Lung (tissue), 12 donors: Measurements from ENCODE around the gene FBXO9. TPM values are rescaled to one million over a fixed set of nuclear protein-coding genes. Genes with fewer than 3 reads are reported as not detected.
A peak's percentile ranks its signal among the peaks of the same experiment; 100 is the strongest.

Source experiments
- ATAC-seq: fragments of 200-7000 bp; cut with Tn5 transposase; one replicate; pipeline ENCODE4 v1.9.1; 2020; ENCODE audit warnings: moderate number of reproducible peaks; ENCODE audit not compliant: insufficient read depth, low FRiP score
- DNase-seq, 3 donors: peaks; one replicate each; pipeline ENCODE4 v3.0.0-alpha.2; 2013 to 2017
- H3K27ac ChIP-seq, 2 donors: one replicate each; pipeline ENCODE4 v1.5.1; 2013; ENCODE audit warnings: mild to moderate bottlenecking in 2 of 2, moderate library complexity in 2 of 2, control low read depth in 1 of 2, inconsistent platforms in 1 of 2, low read depth in 1 of 2, low read length in 1 of 2
- H3K27me3 ChIP-seq, 3 donors: one replicate each; pipeline ENCODE4 v1.5.1; 2013; ENCODE audit warnings: low read length in 2 of 3; ENCODE audit not compliant: control insufficient read depth in 3 of 3, insufficient read depth in 3 of 3
- H3K36me3 ChIP-seq, 4 donors: one replicate each; pipeline ENCODE4 v1.5.1; 2013; ENCODE audit warnings: low read length in 4 of 4, mild to moderate bottlenecking in 1 of 4, moderate library complexity in 1 of 4; ENCODE audit not compliant: control insufficient read depth in 4 of 4, insufficient read depth in 4 of 4
- H3K4me1 ChIP-seq, 5 donors: one replicate each; pipeline ENCODE4 v1.5.1; 2013; ENCODE audit warnings: low read length in 5 of 5, mild to moderate bottlenecking in 2 of 5, moderate library complexity in 1 of 5; ENCODE audit not compliant: control insufficient read depth in 5 of 5, insufficient read depth in 5 of 5
- H3K4me3 ChIP-seq: one replicate; pipeline ENCODE4 v1.5.1; 2013; ENCODE audit warnings: mild to moderate bottlenecking, control low read depth, moderate library complexity
- H3K9ac ChIP-seq, 2 donors: one replicate each; pipeline ENCODE4 v1.5.1; 2013; ENCODE audit warnings: low read length in 2 of 2, control low read depth in 1 of 2; ENCODE audit not compliant: insufficient read depth in 1 of 2
- H3K9me3 ChIP-seq, 4 donors: one replicate each; pipeline ENCODE4 v1.5.1; 2013; ENCODE audit warnings: low read length in 3 of 4, mild to moderate bottlenecking in 1 of 4, moderate library complexity in 1 of 4; ENCODE audit not compliant: control insufficient read depth in 4 of 4, insufficient read depth in 3 of 4
- CTCF ChIP-seq: IDR thresholded peaks from 2 replicates; pipeline ENCODE4 v1.5.1; 2012; ENCODE audit warnings: mild to moderate bottlenecking; ENCODE audit errors: control extremely low read depth, extremely low read depth
- WGBS, 2 donors: extraction: QIAGEN DNeasy Blood & Tissue Kit; methylation state at CpG; one replicate each; pipeline ENCODE4 v1.1.7; 2013; 5-methylcytosine and 5-hydroxymethylcytosine counted together
- polyA plus RNA-seq, 2 donors: library from polyadenylated mRNA; stranded (reverse); fragments of 200-250 nt; gene quantifications; one replicate each; pipeline ENCODE4 v1.2.1, GENCODE V29; 2013
- total RNA-seq, 2 donors: library from RNA; depleted of rRNA in 1 of 2; stranded (reverse); fragments of >200 nt in 1 of 2; gene quantifications; one replicate each; pipeline ENCODE4 v1.2.1, GENCODE V29; 2014 to 2021
- donor health status: control.
- donor health status: control.
- donor health status: Bipolar disorder and iron deficiency.
- donor health status: healthy.
- donor health status: DM: yes; HTN: yes; CAD: no.

FBXO9 gene
- total and polyA plus RNA-seq, 4 donors, result 26.0 to 117 (median 70.7) TPM

DNA sequence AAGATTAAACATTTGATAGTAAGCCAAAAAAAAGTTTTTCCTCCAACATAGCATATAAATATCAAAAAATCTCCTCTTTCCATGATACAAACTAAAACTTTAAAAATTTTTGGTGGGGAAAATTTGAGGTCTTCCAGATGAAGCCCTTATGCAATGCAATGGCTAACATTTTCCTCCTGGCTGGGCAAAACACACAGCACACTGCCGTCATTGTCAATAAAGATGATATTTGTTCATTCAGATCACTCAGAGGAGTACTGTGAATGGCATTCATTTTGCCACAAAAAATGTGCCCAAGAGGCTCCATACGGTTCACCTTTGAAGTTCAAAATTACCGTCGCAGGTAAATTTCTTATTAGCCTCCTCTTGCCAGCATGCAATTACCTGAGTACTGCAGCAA lies 33.9 kb upstream of the FBXO9 start:
- 96 to 98% methylated on average over 4 of the region's 4 CpGs for WGBS, 2 donors
- no peak for ATAC-seq
- Histone ChIP-seq H3K27me3 (no peaks in the 10 kb centered on the region), H3K4me3 (no peak overlapping the region), H3K9me3 (no peaks in the 10 kb centered on the region), H3K36me3 (peaks cover 11 to 33% (median 22%) of the 10 kb centered on the region in 4 donors), H3K27ac (no peak overlapping the region), H3K4me1 (peaks cover 0 to 27% (median 9%) of the 10 kb centered on the region in 5 donors), H3K9ac (no peak overlapping the region)
- TF ChIP-seq CTCF, result no peak
- DNase-seq, result no peak

DNA sequence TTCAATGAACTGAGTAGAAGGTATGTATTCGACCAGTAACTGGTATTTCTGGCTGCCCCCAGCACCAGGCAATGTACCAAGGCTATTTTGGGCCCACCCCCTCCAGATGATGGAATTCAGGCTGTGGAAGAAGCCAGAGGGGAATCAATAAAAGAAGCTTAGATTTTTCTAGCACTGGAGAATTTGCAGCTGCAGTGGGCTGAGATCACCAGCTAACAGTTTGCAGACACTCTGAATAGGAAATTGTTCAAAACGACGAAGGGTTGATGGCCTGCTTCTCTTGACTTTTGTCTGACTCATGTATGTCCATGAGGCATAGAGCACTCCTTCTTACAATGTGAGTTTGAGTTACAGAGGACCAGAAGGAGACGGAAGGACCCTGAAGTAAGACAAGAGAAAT lies 32.4 kb upstream of the FBXO9 start:
- WGBS, 2 donors, result 81 to 89% methylated on average over 4 of the region's 4 CpGs
- H3K4me3 ChIP-seq, result no peak overlapping the region
- no peak for ATAC-seq
- peak overlapping the region; percentile 28 to 33 for H3K27ac ChIP-seq
- DNase-seq, result no peak
- no peak for TF ChIP-seq CTCF
- peaks cover 0 to 19% (median 9%) of the 10 kb centered on the region in 5 donors for H3K4me1 ChIP-seq
- no peak overlapping the region for H3K9ac ChIP-seq
- H3K9me3 ChIP-seq, result no peaks in the 10 kb centered on the region
- H3K36me3 ChIP-seq, result peaks cover 11 to 28% (median 21%) of the 10 kb centered on the region in 4 donors
- H3K27me3 ChIP-seq, result no peaks in the 10 kb centered on the region

DNA sequence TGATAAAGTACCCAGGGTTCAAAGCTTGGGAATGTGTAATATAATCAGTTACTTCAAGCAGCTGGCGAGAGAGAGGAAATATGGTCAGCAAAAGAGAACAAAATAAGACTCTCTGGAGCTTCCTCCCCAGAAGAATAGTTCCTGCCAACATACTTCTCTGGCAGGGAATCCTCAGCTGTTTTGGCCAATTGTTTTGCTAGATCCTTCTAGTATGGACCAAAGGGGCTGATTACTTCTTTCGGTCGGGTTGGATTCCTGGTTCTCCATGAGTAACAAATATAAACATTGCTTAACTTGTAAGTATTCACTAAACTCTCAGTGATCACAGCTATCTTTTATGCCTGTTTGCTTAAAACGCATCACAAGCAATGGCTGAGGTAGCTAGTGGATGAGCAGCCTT lies 31.4 kb upstream of the FBXO9 start:
- H3K36me3 ChIP-seq, result peaks cover 11 to 26% (median 20%) of the 10 kb centered on the region in 4 donors
- 45 to 60% methylated on average over 4 of the region's 4 CpGs for WGBS, 2 donors
- ATAC-seq, result no peak

More for the DNA sequence above, 31.4 kb upstream of the FBXO9 start:
- Histone ChIP-seq H3K9me3 (no peaks in the 10 kb centered on the region), H3K9ac (peak overlapping the region in 1 of 2 donors; percentile 16), H3K27ac (no peak overlapping the region), H3K4me3 (no peak overlapping the region), H3K27me3 (no peaks in the 10 kb centered on the region), H3K4me1 (peaks cover 0 to 19% (median 9%) of the 10 kb centered on the region in 5 donors)
- no peak for TF ChIP-seq CTCF
- DNase-seq, result peak; percentile 27 to 73 (median 67)
